LoVo (cell line): ENCODE data around the gene ZNF536.
A peak's percentile ranks its signal among the peaks of the same experiment; 100 is the strongest.

ENCODE experiments used
- DNase-seq: peaks from one replicate; pipeline ENCODE4 v3.0.0-alpha.2; 2016; ENCODE audit warnings: low spot score

ZNF536 gene

DNA sequence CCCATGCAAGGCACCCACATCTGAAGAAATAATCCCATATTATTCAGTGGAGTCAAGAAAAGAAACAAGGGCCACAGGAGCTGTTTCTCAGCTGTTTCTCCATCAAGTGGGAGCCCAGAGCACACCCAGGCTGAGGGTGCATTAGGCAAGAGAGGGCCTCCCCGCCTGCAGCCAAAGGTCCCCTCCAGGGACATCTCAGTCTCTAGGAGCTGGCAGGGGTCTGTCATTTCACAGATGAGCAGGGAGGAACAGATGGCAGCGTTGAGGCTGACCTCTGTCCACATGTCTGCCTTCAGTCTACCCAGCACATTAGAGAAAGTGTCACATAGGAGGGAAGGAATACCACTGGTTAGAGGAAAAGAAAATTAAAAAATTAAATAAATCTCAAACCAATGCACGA, 157.7 kb downstream of the ZNF536 start:
- no peak for DNase-seq

DNA sequence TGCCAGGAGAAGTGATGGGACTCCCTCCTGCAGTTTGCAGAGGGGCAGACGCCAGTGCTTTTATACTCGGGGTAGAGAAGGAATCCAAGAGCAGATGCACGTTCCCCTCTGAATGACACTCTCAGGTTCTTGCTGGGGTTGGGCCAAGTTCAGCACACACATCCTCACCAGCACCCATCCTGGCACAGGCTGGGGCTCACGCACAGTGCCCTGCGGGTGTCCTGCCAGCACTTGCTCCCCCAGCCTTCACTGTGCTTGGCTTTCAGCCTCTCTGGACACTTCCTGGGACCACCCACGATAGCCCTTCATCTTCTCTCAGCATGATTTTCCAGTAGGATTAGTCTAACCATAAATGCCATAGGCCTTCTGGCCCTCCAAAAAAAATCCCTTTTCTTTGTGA, 158.6 kb downstream of the ZNF536 start:
- DNase-seq: no peak

DNA sequence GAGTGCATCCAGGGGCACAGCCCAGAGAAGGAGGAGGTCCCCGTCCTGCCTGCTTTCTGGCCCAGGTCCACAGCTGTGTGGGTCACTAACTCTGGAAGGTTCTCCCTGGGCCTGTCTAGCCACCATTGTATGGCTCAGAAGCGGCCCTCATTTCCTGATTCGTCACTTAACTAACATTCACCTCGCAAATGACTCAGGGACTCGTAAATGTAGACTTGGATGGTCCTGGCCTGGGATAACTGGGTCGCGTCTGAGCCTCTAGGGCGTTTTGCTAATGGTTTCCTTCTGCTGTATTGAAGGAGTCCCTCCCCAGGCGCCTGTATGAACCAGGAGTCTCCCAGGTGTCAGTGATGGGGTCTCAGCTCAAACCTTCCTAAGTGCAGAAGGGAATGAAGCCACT, 162.8 kb downstream of the ZNF536 start:
- peak; percentile 3 for DNase-seq

DNA sequence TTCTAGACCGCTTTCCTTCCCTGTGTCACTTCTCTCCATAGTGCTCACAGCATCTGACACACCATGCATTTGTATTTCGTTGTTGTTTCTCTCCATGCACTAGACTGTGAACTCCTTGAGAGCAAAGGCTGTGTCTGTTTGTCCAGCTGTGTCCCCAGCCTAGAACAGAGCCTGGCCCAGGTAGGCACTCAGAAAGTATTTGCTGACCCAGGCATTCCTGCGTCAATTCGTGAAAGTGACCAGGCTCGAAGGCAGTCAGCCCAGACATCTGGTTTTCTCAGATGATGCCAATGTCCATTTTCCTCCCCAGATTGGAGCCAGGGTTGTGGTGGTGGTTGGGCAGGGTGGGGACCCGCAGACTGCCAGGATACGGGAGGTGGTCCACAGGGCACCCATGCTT, 164.8 kb downstream of the ZNF536 start:
- no peak for DNase-seq

GRCh38 chr19:30539315-30539714, 167.1 kb downstream of the ZNF536 start:
- no peak for DNase-seq

GRCh38 chr19:30539981-30540380, 167.8 kb downstream of the ZNF536 start:
- no peak for DNase-seq

DNA sequence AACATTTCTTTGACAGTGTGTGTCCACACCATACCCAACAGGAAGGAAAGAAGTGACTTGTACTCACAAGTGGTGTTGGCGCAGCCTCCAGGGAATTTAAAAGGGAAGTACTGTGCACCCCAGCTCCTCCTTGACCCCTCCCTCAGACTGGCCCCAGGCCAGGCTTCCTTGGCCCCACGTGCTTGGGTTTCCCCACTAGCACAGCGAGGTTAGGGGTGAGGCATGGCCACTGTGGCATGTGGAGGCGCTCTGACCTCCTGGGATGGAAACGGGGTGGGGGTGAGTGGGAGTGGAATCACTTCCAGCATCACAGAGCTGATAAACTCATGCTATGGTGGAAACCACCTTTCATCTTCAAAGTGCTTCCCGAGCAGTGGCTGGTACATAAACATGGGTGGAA, 168.6 kb downstream of the ZNF536 start:
- no peak for DNase-seq

DNA sequence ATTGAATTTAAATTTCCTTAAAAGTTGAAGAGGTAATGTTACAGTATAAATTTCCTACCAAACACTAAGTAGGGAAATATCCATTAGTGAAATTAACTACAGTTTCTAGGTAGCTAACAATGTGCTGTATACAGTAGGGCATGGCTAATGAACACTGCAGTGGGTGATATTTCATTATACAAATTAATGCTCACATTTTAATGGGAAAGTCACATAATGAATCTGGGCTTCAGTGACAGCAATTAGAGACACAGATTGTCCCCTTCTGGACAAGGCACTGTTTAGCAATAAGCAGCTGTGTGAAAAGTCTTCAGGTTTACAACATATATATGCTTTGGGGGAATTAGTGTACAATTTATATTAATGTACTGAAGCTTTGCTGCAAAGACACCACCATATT, 169.4 kb downstream of the ZNF536 start:
- no peak for DNase-seq

DNA sequence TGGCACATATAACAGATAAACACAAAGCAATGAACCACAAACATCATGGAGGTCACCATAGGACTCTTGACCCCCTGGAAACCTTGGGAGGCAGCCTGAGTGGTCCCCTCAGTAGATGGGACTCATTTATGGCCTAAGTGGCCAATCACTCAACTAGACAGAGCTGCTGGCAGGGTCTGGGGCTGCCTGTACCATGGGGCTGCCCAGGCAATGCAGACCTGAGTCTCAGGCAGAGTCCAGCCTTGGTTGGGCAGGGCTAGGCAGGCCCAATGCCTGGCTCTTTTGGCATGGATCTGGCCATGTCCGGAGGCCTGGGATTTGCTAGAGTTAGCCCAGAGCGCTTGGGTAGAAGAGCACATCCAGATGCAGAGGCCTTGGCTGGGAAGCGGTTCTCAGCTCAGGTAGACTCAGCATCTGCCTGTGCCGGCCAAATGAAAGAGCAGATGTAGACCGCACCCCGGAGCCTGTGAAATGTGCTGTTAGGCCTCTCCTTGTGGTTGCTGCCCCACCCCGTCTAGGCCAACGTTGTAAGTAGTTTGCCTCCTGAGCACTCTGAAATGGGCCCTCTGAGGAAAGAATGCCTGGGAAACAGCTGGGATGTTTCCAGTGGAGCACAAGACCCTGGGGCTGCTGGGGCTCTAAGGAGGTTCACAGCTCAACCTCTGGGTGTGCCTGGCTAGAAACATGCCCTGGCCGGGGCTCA, 171.2 kb downstream of the ZNF536 start:
- DNase-seq: no peak

DNA sequence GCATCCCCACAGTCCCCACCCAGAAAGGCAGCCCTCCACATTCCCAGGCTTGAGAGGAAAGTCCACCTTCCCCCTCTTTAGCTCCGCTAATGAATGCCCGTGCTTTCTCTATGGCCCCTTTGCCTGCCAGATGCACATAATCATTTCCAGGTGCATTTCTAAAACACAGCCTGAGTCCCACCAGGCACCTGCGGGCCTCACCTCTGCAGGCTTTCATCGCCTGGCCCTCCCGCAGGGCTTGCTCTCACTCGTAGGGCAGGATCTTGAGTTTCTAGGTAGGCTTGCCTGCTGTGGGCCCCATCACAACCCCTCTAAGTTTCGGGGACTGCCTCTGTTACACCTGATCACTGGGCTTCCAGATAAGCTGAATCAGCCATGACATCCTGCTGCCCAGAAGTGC, 173.6 kb downstream of the ZNF536 start:
- DNase-seq: no peak

- no peak for DNase-seq
Observed at GRCh38 chr19:30546332-30546731, 174.1 kb downstream of the ZNF536 start.

DNA sequence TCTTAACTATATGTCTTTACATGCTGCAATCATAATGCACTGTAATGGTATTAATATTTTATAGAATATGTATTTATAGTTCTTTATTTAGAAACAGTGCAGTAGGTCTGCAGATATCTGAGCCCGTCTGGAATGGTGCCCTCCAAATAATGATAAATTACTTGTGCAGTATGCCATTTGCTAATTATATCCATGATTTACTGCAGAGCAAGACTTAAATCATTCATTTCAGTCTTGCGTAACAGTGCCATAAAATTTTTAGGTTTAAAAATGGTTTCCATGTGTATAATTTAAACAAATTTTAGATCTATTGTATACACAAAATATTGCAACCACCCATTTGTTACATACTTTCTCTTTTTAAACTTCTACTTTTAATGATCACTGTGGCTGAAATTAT, 175.1 kb downstream of the ZNF536 start:
- DNase-seq: no peak

DNA sequence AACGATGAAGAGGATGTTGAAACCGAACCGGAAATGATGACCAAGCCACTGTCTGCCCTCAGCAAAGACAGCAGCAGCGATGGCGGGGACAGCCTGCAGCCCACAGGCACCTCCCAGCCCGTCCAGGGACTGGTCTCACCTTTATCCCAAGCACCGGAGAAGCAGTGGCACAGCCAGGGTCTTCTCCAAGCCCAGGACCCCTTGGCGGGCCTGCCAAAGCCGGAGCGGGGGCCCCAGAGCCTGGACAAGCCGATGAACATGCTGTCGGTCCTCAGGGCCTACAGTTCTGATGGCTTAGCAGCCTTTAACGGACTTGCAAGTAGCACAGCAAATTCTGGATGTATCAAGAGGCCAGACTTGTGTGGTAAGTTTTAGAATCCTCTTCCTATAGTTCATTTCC, 177.0 kb downstream of the ZNF536 start:
- DNase-seq: no peak

GRCh38 chr19:30551271-30551670, 179.1 kb downstream of the ZNF536 start:
- no peak for DNase-seq

DNA sequence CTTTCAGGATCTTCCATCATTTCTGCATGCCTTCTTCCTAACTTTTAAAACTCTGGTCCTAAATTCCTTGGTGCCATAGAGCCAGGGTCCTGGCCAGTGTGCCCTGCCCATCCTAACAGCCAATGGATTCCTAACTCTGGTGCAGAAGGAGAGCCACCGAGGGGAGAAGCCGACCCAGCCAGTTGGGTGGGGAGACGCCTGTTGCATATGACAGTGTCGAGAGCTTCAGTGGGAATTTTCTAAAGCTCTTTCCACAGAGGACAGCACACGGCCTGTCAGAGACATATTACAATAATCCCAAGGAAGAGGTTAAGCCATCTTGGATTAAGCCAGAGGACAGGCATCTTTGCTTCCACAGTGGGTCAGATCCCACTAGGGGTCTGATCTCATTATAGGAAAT, 180.4 kb downstream of the ZNF536 start:
- DNase-seq: no peak

DNA sequence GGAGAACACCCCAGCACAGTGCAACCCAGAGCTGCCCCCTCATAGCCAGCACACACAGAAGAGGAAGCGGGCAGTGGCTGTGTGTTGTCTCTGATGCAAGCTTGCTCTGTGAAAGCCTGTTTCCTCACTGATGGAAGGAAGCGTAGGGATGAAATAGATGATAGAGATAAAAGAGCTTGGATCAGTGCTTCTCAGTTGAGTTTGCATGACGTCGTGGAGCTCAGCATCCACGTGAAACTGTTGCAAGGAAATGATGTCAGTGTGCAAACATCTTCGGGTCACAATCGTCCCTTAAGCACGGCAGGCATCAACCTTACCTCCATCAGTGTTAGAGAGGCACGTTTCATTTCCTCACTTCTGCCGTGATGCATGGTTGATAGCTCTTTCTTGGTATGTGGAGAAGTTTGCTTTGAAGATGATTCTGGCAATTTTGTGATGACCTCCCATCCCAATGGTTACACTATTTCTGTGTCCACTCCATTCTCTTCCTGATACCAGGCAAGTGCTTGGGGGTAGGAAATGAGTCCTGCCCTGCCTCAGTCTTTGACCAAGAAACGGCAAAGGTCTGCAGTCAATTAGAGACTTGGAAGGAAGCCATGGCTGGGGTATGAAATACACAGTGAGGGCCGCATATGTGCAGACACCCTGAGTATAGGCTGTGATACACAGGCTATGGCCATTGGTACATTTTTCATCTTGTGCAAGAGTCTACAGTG, 183.0 kb downstream of the ZNF536 start:
- no peak for DNase-seq

DNA sequence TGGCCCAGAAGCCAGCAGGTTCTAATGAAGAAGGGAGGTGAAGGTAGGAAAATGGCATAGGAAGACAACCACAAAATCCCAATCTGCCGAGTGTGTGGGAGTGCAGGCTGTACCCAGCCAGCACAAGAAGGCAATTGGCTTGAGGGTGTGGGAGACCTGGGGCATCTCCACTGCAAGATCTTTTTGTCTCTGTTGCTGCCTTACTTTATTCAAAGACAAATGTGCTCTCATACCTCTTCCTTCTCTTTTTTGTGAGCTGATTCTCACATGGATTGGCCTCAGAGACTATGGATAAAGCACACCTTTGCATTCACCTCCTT, 183.6 kb downstream of the ZNF536 start:
- no peak for DNase-seq

GRCh38 chr19:30556230-30556711, 184.1 kb downstream of the ZNF536 start:
- DNase-seq: no peak

GRCh38 chr19:30557212-30557611, 185.0 kb downstream of the ZNF536 start:
- no peak for DNase-seq

GRCh38 chr19:30557927-30558557, 185.9 kb downstream of the ZNF536 start:
- no peak for DNase-seq

GRCh38 chr19:30558793-30559192, 186.6 kb downstream of the ZNF536 start:
- no peak for DNase-seq

- no peak for DNase-seq
Observed at GRCh38 chr19:30559446-30559845, 187.3 kb downstream of the ZNF536 start.

- no peak for DNase-seq
Observed at GRCh38 chr19:30562981-30563380, 190.8 kb downstream of the ZNF536 start.
